HAP-1 (cell line): ENCODE results near the gene DRD1.
"Not testable (repeated sequence)": the region's sequence is repeated elsewhere in the genome, so short reads cannot be mapped to it uniquely, and the experiment has no call there.

Experiments
- DNase-seq, 2 experiments: peaks; one replicate each; pipeline ENCODE4 v3.0.0-alpha.2; 2016 to 2020; ENCODE audit warnings: low spot score in 2 of 2
- H3K27me3 ChIP-seq: fragments of 250-450 bp; sonication (Bioruptor Pico); 2 replicates; pipeline ENCODE4 v1.5.1; 2020; ENCODE audit warnings: low read depth, mild to moderate bottlenecking, moderate library complexity
- H3K36me3 ChIP-seq: fragments of 250-450 bp; sonication (Bioruptor Pico); replicated peaks from 2 replicates; pipeline ENCODE4 v1.5.1; 2020; ENCODE audit warnings: mild to moderate bottlenecking
- H3K4me1 ChIP-seq: fragments of 250-450 bp; sonication (Bioruptor Pico); 2 replicates; pipeline ENCODE4 v1.5.1; 2020; ENCODE audit warnings: mild to moderate bottlenecking
- H3K4me3 ChIP-seq: fragments of 250-450 bp; sonication (Bioruptor Pico); 2 replicates; pipeline ENCODE4 v1.5.1; 2020; ENCODE audit warnings: mild to moderate bottlenecking, moderate library complexity
- H3K9me3 ChIP-seq: fragments of 250-450 bp; sonication (Bioruptor Pico); 2 replicates; pipeline ENCODE4 v1.5.1; 2020; ENCODE audit warnings: mild to moderate bottlenecking, moderate library complexity
- in situ Hi-C: fragments of 300-500 bp; cut with MboI; formaldehyde crosslinking; loops from 3 replicates; pipeline ENCODE4 v1.14.3; 2020; ENCODE audit warnings: low sequenced_read_pairs, inconsistent platforms, mixed read lengths

The DRD1 gene

GRCh38 chr5:175436359-175436758 is 7.6 kb downstream of the DRD1 start:
- in situ Hi-C loops = no loop called here
- no peak overlapping the region for H3K4me3 ChIP-seq
- no peaks in the 10 kb centered on the region for H3K9me3 ChIP-seq
- no peak for DNase-seq
- no peaks in the 10 kb centered on the region for H3K36me3 ChIP-seq
- H3K27me3 ChIP-seq = peaks cover 48% of the 10 kb centered on the region
- no peaks in the 10 kb centered on the region for H3K4me1 ChIP-seq

GRCh38 chr5:175434800-175435199 is 9.2 kb downstream of the DRD1 start:
- no peak for DNase-seq
- Histone ChIP-seq H3K4me1 (no peaks in the 10 kb centered on the region), H3K36me3 (no peaks in the 10 kb centered on the region), H3K9me3 (no peaks in the 10 kb centered on the region), H3K4me3 (no peak overlapping the region), H3K27me3 (peaks cover 42% of the 10 kb centered on the region)
- in situ Hi-C loops = no loop called here

GRCh38 chr5:175427762-175428161 is 16.2 kb downstream of the DRD1 start:
- Histone ChIP-seq H3K4me3 (no peak overlapping the region), H3K9me3 (no peaks in the 10 kb centered on the region), H3K4me1 (no peaks in the 10 kb centered on the region), H3K27me3 (peaks cover 6% of the 10 kb centered on the region), H3K36me3 (no peaks in the 10 kb centered on the region)
- no peak for DNase-seq
- in situ Hi-C loops = no loop called here

- in situ Hi-C loops, H3K27me3 ChIP-seq, H3K9me3 ChIP-seq, DNase-seq, H3K4me3 ChIP-seq, H3K4me1 ChIP-seq, H3K36me3 ChIP-seq: not testable (repeated sequence)
Measured at GRCh38 chr5:175424594-175424993, 19.4 kb downstream of the DRD1 start.

- peaks cover 2% of the 10 kb centered on the region; the same call in 1 of the 2 replicates for H3K27me3 ChIP-seq
- H3K4me3 ChIP-seq = no peak overlapping the region
- in situ Hi-C loops = no loop called here
- H3K36me3 ChIP-seq = no peaks in the 10 kb centered on the region
- no peak for DNase-seq
- H3K9me3 ChIP-seq = no peaks in the 10 kb centered on the region
- no peaks in the 10 kb centered on the region for H3K4me1 ChIP-seq
Measured at GRCh38 chr5:175422058-175422457, 21.9 kb downstream of the DRD1 start.

- no peak overlapping the region for H3K4me3 ChIP-seq
- DNase-seq = no peak
- no peaks in the 10 kb centered on the region; the same call in 1 of the 2 replicates for H3K27me3 ChIP-seq
- no peaks in the 10 kb centered on the region for H3K9me3 ChIP-seq
- H3K4me1 ChIP-seq = no peaks in the 10 kb centered on the region
- in situ Hi-C loops = no loop called here
- no peaks in the 10 kb centered on the region for H3K36me3 ChIP-seq
Measured at GRCh38 chr5:175420383-175420782, 23.6 kb downstream of the DRD1 start.

- no peaks in the 10 kb centered on the region for H3K36me3 ChIP-seq
- no peak overlapping the region for H3K4me3 ChIP-seq
- H3K27me3 ChIP-seq = no peaks in the 10 kb centered on the region
- H3K4me1 ChIP-seq = no peaks in the 10 kb centered on the region
- no peak for DNase-seq
- H3K9me3 ChIP-seq = no peaks in the 10 kb centered on the region; the same call in 1 of the 2 replicates
- in situ Hi-C loops = no loop called here
Measured at GRCh38 chr5:175418251-175418650, 25.7 kb downstream of the DRD1 start.

- DNase-seq = no peak
- in situ Hi-C loops = no loop called here
Measured at GRCh38 chr5:175417384-175417783, 26.6 kb downstream of the DRD1 start.

GRCh38 chr5:175415303-175415702 is 28.7 kb downstream of the DRD1 start:
- in situ Hi-C loops = no loop called here
- no peaks in the 10 kb centered on the region; the same call in 1 of the 2 replicates for H3K9me3 ChIP-seq
- no peak for DNase-seq
- H3K4me1 ChIP-seq = no peaks in the 10 kb centered on the region
- 0 out of 2 replicates have a peak, but pooled peaks cover 2% of the 10 kb centered on the region for H3K27me3 ChIP-seq
- H3K36me3 ChIP-seq = no peaks in the 10 kb centered on the region
- H3K4me3 ChIP-seq = no peak overlapping the region

More at GRCh38 chr5:175417384-175417783, 26.6 kb downstream of the DRD1 start:
- H3K9me3 ChIP-seq = no peaks in the 10 kb centered on the region; the same call in 1 of the 2 replicates
- no peak overlapping the region for H3K4me3 ChIP-seq
- no peaks in the 10 kb centered on the region for H3K4me1 ChIP-seq
- H3K36me3 ChIP-seq = no peaks in the 10 kb centered on the region
- H3K27me3 ChIP-seq = no peaks in the 10 kb centered on the region

GRCh38 chr5:175410926-175411325 is 33.1 kb downstream of the DRD1 start:
- no peak overlapping the region for H3K4me3 ChIP-seq
- in situ Hi-C loops = no loop called here
- H3K9me3 ChIP-seq = no peaks in the 10 kb centered on the region; the same call in 1 of the 2 replicates
- H3K36me3 ChIP-seq = no peaks in the 10 kb centered on the region
- no peaks in the 10 kb centered on the region for H3K4me1 ChIP-seq
- H3K27me3 ChIP-seq = peaks cover 2% of the 10 kb centered on the region; the same call in 1 of the 2 replicates
- no peak for DNase-seq

- no peak overlapping the region for H3K4me3 ChIP-seq
- H3K4me1 ChIP-seq = no peaks in the 10 kb centered on the region
- in situ Hi-C loops = no loop called here
- no peaks in the 10 kb centered on the region for H3K36me3 ChIP-seq
- no peaks in the 10 kb centered on the region; the same call in 1 of the 2 replicates for H3K27me3 ChIP-seq
- no peak for DNase-seq
- no peaks in the 10 kb centered on the region for H3K9me3 ChIP-seq
Measured at GRCh38 chr5:175406300-175406699, 37.7 kb downstream of the DRD1 start.

- in situ Hi-C loops, H3K36me3 ChIP-seq, DNase-seq, H3K4me1 ChIP-seq, H3K27me3 ChIP-seq, H3K9me3 ChIP-seq, H3K4me3 ChIP-seq: not testable (repeated sequence)
Measured at GRCh38 chr5:175397590-175398297, 46.2 kb downstream of the DRD1 start.

- H3K4me3 ChIP-seq, H3K36me3 ChIP-seq, H3K9me3 ChIP-seq, H3K4me1 ChIP-seq, in situ Hi-C loops, H3K27me3 ChIP-seq, DNase-seq: not testable (repeated sequence)
Measured at GRCh38 chr5:175395430-175395829, 48.6 kb downstream of the DRD1 start.

- Histone ChIP-seq H3K27me3 (no peaks in the 10 kb centered on the region), H3K4me1 (no peaks in the 10 kb centered on the region), H3K4me3 (no peak overlapping the region), H3K36me3 (no peaks in the 10 kb centered on the region), H3K9me3 (no peaks in the 10 kb centered on the region)
- no peak for DNase-seq
- in situ Hi-C loops = no loop called here
Measured at GRCh38 chr5:175394601-175395000, 49.4 kb downstream of the DRD1 start.

- Histone ChIP-seq H3K36me3 (no peaks in the 10 kb centered on the region), H3K4me1 (no peaks in the 10 kb centered on the region), H3K9me3 (no peaks in the 10 kb centered on the region), H3K27me3 (no peaks in the 10 kb centered on the region), H3K4me3 (no peak overlapping the region)
- DNase-seq = no peak
- in situ Hi-C loops = no loop called here
Measured at GRCh38 chr5:175393897-175394296, 50.1 kb downstream of the DRD1 start.
